Measurements from ENCODE around the gene BAIAP3.

The BAIAP3 gene

DNA sequence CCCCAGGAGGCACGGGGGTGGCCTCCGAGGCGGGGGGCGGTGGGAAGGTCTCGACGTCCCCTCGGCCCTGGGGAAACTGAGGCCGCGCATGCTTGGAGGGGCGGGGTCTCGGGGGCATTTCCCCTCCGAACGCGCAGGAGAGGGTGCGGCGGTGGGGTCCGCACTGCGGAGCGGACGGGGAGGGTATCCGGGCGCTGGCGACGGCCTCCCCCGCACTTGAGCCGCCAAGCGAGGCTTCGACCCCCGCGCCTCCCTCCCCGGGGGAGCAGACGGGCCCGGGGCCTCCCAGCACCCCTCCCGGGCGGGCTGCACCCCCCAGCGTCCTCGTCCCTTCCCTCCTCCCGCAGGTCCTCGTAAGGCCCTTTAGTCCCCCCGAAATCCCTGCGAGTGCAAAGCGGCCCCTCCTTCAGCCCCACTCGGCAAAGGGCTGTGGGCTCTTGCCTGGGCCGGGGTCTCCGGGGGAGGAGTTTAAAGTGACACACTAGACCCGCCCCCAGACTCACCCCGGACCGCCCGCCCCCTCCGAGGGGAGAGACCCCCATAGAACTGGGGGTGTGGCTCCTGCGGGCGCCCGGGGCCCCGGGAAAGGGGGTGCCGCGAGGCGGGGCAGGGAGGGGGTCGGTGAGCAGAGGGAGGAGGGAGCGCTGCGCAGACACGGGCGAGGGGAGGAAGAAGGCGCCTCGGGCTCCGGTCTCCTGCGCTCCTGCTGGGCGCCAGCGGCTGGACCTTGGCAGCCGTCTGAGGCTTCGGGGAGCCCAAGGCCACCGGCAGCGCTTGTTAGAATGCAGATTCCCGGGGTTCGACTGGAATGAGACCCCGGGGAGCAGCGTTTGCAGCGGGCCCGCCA lies 632 bp downstream of the BAIAP3 start:
- no peak for DNase-seq

DNA sequence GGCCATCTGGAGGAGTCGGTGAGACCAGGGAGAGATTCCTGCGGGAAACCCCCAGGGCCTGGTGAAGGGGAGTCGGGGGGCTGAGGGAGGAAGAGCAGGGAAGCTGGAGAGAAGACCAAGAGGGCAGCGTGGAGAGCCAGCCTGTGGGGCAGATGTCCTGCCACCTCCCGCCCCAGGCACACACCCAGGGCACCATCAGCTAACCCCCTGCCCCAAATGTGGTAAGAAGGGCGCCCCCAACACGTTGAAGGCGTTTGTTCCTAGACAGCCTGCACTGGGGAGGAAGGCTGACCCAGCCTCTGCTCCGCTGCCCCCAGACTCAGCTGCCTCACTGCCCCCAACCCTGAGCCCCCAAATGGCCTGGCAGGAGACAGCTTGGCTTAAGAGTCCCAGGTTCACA lies 1.3 kb downstream of the BAIAP3 start:
- no peak for DNase-seq

DNA sequence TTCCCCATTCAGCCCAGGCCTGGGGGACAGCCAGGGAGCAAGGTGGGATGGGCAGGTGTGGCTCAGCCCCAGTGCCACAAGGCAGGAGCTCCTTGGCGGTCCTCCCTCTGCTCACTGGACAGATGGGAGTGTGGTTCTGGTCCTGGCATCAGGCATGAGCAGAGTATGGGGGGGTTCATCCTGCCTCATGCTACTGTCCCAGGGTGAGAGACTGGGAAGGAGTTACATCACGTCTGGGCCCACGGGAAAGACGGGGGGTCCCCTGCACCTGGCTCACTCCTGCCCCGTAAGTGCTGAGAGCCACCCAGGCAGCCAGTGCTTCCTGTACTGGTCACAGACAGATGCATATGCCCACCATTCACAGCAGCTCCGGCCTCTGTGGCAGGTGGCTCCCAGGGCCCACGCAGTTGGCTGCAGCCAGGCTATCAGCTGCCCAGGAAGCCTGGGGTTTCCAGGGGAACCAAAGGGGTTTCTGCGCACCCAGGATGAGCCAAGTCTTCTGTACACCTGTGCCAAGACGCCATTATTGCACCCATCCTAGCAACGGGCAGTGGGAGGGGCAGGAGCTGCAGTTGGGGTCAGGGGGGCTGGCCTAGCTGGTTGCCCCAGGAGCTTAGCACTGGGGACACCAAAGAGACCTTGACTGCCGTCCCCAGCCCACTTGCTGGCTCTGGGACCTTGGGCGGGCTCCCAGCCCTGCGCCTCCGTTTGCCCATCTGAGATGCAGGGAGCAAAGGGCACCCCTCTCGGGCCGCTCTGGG lies 1.9 kb downstream of the BAIAP3 start:
- DNase-seq = no peak

DNA sequence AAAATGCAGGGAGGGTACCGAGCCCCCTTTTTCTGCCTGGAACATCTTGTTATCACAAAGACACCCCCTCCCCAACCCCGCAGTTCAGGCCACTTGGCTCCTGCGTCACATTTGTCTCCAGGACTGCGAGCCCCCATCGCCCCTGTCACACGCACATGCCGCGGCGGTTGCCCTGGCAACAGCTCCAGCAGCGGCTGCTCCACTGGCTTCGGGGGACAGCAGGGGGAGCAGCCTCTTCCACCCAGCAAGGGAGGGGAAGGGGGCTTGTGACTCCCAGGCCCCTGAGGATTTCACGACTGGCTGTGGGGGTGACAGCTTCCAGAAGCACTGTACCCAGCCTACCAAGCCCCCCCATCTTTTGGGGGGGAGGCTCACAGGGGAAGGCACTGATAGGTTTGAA lies 2.6 kb downstream of the BAIAP3 start:
- DNase-seq = peak; percentile 9

DNA sequence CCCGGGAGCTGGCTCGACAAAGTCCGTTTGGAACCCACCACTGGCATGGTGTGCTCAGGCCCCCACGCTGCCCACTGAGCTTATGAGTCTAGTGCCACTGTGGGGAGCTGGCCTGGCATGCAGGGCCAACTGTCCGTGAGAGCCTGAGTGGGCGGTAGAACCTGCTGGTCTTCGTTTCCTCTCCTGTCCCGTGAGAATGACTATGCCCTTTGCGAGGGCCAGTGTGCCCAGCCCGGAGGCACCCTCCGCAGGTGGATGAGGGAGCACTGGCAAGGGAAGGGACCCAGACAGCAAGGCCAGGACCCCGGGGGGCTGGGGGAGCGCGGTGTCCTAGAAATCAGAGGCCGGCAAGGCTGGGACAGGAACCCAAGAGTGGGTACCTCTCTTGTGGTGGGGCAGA lies 3.2 kb downstream of the BAIAP3 start:
- no peak for DNase-seq

DNA sequence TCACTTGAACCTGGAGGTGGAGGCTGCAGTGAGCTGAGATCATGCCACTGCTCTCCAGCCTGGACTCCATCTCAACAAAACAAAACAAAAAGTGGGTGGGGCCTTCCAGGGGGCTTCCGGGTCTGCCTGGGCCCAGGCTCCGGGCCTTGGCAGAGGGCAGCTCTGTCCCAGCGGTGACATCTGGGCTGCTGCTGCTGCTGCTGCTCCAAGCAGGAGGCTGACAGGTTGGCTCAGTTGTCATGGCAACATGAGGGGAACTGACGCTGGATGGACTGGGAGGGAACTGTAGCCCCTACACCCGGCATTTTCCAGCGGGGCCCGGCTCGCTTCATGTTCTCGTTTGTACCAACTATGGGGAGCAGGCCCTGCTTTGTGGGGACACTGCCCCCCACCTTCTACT lies 4.0 kb downstream of the BAIAP3 start:
- DNase-seq = no peak

DNA sequence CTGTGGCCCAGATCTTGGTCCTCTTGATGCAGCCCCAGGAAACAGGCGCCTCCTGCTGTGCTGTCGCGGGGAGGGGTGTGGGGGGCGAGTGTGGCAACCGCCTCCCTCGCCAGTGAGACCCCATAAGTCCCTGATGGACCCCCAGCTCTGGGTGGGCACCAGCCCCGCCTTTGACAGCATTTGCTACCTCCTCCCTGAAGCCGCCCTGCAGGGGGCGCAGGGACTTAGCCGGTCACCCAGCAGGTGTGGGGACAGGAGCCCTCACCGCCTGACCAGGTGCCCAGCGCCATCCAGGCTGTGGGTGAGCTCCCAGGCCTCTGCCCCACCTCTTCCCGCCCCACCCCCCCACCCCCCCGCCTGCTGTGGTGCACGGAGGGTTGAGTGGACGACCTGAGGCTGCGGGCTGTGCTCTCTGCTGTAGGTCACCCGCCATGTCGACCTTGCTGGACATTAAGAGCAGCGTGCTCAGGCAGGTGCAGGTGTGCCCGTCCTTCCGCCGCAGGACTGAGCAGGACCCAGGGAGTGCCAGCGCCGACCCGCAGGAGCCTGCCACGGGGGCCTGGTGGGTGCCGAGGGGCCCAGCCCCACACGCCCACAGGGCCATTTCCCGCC lies 4.8 kb downstream of the BAIAP3 start:
- DNase-seq = no peak

DNA sequence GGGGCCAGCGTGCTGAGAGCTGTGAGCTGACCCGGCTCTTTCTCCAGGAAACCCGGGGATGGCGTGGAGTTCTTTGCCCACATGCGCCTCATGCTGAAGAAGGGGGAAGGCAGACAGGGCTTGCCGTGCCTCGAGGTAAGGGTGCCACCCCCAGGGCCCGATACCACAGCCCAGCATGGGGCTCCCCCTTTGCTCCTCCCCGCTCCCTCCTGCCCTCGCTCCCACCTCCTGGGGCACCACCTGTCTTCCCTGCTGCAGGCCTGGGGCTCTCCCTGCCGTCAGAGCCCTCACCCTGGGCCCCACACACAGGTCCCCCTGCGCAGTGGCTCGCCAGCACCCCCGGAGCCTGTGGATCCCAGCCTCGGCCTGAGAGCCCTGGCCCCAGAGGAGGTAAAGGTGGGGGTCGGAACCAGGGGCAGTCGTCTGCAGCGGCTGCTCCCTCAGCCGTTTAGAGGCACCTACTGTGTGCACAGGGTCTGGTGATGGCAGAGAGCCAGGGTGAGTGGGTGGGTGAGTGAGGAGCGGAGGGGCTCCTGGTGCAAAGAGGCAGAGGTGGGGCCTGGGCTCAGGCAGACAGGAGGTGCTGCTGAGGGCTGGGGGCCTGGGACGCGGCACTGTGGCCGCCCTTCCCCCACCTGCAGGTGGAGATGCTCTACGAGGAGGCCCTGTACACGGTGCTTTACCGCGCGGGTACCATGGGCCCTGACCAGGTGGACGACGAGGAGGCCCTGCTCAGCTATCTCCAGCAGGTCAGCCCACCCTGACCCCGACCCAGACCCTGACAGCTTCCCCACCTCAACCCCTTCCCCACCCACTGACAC lies 5.6 kb downstream of the BAIAP3 start:
- DNase-seq = no peak

DNA sequence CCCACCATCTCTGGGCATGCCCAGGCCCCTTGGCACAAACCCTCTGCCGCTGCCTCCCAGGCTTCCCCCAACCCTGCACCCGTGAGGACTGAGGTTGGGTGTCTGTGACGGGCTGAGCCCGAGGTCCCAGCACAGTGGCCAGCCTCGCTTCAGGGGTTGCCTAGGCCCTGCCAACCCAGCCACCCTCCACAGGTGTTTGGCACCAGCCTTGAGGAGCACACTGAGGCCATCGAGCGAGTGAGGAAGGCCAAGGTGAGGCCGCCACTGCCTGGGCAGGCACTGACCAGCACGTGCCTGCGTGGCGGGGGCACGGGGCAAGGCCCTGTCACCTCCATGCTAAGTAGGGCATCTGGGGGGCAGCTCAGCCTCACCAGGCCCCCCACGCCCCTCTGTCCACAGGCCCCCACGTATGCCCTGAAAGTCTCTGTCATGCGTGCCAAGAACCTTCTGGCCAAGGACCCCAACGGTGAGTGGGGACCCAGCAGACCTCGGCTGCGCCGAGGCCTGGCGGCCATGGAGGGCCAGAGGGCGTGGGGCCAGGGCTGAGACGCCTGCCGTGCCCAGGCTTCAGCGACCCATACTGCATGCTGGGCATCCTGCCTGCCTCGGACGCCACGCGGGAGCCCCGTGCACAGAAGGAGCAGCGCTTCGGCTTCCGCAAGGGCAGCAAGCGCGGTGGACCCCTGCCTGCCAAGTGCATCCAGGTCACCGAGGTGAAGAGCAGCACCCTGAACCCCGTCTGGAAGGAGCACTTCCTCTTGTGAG lies 7.5 kb downstream of the BAIAP3 start:
- no peak for DNase-seq

DNA sequence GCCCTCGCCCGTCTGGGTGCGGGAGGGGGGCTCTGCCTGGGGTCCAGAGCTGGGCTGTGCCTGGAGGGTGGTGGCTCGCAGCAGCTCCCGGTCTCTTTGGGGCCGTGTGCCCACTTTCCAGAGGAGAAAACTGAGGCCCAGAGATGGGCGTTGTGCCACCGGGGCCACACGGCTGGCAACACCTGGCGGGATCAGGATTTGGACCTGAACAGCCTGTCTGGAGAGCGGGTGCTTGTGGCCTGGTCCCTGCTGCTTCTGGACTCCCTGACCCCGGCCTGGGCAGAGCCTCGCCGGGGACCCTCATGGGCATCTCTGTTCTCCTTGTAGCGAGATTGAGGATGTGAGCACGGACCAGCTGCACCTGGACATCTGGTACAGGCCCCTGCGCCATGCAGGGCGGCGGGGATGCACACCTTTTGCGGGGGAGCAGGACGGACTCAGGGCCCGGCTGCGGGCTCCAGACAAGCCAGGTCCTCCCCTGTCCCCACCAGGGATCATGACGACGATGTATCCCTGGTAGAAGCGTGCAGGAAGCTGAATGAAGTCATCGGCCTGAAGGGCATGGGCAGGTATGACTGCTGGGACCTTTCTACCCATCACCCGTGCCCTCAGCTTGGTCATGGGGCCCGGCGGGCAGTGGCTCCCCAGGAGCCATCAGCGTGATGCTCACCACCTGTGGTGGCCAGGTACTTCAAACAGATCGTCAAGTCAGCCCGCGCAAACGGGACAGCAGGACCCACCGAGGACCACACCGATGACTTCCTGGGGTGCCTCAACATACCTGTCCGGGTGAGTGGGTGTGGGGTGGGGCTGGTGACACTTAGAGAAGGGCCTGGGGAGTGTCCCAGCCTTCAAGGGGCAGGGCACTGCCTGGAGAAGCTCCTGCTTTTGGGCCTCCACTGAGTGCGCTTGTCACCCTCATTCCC lies 8.3 kb downstream of the BAIAP3 start:
- no peak for DNase-seq

DNA sequence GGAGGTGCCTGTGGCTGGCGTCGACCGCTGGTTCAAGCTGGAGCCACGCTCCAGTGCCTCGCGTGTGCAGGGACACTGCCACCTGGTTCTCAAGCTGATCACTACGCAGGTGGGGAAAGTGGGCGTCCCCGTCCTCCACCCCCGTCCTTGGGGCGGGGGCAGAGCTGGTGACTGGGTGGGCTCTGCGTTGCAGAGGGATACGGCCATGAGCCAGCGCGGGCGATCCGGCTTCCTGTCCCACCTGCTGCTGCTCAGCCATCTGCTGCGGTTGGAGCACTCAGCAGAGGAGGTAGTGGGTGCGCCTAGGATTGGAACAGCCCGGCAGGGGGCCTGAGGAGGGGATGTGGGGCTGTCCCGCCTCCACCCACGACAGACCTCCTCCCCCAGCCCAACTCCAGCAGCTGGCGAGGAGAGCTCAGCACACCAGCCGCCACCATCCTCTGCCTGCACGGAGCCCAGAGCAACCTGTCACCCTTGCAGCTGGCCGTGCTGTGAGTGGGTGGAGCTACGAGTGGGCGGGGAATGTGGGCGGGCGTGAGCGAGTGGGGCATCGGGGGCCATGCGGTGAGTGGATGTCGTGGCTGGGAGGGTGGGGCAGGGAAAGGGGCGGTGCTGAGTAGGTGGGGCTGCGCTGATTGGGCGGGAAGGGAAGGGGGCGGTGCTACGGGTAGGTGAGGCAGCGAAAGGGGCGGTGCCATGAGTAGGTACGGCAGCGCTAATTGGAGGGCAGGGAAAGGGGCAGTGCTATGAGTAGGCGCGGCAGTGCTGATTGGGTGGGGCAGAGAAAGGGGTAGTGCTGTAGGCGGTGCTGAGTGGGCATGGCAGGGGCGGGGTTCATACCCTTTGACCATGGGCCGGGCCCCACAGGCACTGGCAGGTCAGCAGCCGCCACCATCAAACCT lies 9.3 kb downstream of the BAIAP3 start:
- peak; percentile 88 for DNase-seq

DNA sequence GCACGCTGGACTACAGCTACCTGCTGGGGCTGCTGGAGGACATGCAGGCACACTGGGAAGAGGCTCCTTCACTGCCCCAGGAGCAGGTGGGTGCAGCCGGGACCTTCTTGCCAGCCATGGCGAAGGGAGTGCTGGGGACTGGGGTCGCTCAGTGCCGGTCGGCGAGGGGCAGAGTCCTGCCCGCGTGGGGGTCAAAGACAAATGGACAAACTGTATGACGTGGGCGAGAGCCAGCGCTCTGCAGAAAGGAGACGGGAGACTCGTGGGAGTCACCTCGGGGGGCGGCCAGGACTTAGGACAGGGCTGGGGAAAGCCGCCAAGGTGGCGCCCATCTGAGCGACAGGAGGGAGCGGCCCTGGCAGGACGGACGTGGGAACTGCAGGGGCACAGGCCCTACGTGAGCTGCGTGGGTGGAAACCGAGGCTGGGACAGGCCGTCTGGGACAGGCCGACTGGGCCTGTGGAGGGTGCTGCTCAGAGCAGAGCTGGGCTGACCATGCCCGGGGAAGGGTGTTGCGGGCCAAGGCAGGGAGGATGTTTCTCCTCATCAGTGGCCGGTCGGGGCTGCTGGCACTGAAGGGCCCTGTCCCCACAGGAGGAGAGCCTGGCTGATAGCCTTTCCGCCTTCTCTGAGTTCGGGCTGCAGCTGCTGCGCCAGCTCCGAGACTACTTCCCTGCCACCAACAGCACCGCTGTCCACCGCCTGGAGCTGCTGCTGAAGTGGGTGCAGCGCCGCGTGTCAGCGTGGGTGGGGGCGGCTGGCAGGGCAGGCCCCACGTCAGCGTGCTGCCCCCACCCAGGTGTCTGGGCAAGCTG lies 10.2 kb downstream of the BAIAP3 start:
- DNase-seq = no peak

DNA sequence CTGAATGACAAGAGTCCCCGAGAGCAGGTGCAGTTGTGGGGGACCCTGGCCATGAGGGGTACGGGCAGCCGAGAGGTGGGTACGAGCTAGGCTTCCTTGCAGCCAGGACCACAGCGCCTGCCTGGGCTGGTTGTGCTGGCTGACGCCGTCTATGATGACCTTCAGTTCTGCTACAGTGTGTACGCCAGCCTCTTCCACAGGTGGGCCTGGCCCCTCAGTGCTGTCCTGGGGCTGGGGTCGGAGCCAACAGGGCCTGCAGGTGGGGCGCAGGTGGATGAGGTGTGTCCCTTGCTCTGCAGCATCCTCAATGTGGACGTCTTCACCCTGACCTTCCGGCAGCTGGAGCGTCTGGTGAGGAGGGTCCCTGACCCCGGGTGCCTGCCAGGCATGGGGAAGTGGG lies 11.1 kb downstream of the BAIAP3 start:
- no peak for DNase-seq

DNA sequence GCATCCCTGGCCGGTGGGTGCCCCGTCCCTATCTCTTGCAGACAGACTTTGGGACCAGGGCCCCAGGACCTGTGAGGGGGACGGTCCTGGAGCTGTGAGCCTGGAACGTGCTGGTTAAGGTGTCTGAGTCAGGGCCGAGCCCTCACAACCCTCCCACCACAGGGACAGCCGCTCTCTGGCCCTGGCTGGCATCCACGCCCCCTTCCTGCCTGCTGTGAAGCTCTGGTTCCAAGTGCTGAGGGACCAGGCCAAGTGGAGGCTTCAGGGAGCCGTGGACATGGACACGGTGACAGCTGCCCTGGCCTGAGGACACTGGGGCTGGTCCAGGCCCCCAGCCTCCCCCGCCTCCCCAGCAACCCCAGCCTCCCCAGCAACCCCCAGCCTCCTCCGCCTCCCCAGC lies 11.6 kb downstream of the BAIAP3 start:
- no peak for DNase-seq

DNA sequence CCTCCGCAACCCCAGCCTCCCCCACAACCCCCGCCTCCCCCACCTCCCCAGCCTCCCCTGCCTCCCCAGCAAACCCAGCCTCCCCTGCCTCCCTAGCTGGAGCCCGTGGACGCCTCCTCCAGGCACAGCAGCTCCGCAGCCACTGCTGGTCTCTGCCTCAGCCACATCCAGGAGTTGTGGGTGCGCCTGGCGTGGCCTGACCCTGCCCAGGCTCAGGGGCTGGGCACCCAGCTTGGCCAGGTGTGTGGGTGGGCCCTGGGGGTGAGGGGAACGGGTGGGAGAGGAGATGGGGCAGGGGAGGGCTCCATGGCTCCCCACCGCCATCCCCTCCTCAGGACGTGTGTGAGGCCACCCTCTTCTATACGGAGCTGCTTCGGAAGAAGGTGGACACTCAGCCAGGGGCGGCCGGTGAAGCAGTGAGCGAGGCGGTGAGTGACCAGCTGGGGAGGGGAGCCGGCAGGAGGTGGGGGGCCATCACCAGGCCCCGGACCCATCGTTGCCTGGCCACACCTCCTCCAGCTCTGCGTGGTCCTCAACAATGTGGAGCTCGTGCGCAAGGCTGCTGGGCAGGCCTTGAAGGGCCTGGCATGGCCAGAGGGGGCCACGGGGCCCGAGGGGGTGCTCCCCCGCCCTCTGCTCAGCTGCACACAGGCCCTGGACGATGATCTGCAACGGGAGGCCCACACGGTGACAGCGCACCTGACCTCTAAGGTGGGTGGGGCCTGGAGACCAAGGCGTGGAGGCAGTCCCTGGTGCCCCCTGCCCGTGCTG lies 12.4 kb downstream of the BAIAP3 start:
- no peak for DNase-seq

DNA sequence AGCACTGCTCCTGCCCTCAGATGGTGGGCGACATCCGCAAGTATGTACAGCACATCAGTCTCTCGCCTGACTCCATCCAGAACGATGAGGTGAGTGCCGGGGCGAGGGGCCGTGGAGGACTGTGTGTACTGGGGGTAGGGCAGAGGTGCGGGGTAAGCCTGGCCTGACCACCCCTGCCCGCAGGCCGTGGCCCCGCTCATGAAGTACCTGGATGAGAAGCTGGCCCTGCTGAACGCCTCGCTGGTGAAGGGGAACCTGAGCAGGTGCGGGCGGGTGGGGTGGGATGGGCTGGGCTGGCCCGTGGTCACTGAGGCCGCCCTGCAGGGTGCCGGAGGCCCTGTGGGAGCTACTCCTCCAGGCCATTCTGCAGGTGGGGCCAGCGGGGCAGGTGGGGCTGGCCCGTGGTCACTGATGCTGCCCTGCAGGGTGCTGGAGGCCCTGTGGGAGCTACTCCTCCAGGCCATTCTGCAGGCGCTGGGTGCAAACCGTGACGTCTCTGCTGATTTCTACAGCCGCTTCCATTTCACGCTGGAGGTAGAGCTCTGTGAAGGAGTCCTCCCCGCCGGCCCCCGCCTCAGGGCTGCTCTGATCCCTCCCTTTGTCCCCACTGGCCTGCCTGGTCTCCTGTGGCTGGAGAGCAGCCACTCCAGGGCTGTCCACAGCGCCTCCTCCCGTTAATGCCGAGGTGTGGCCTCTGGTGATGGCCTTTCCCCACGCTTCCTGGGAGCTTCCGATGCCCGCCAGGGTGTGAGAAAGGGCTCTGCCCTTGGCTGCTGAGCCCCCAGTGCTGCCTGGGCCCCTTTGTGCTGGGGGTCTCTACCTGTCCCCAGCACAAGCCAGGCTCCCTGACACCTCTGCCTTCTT lies 13.2 kb downstream of the BAIAP3 start:
- DNase-seq = no peak

DNA sequence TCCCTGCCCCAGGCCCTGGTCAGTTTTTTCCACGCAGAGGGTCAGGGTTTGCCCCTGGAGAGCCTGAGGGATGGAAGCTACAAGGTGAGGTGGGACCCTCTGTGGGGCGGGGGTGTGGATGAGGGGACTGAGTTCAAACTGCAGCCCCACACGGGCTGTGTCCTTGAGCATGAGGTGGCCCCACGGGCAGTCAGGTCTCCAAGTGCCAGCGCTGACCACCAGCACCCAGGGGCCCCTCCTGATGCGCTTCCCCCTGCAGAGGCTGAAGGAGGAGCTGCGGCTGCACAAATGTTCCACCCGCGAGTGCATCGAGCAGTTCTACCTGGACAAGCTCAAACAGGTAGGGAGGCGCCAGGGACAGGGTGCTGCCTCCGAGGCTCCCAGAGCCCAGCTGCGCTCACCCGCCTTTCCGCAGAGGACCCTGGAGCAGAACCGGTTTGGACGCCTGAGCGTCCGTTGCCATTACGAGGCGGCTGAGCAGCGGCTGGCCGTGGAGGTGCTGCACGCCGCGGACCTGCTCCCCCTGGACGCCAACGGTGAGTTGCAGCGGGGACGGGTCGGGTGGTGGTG lies 13.9 kb downstream of the BAIAP3 start:
- DNase-seq = no peak
